A673 (cell line): ENCODE results near the gene MRPS22. TPM values are rescaled to one million over a fixed set of nuclear protein-coding genes. Genes with fewer than 3 reads are reported as not detected.

Experiments used
- BruUV-seq: library from RNA; stranded (reverse); fragments of 400-500 nt; replicated peaks from 2 replicates; lab custom pipeline; 2021; lab: Mats Ljungman, UMichigan
- CTCF ChIA-PET: fragments of 300-600 bp; sonication (Branson Sonifier 250); formaldehyde crosslinking; loops from one replicate; lab custom pipeline; 2022; ENCODE audit warnings: antibody characterized with exemption; lab: Charles Lee
- POLR2A ChIA-PET: fragments of 300-600 bp; sonication (Branson Sonifier 250); formaldehyde crosslinking; loops from one replicate; lab custom pipeline; 2022; ENCODE audit warnings: antibody characterized with exemption; ENCODE audit not compliant: low non-redundant PET; lab: Charles Lee
- DNase-seq: peaks from one replicate; pipeline ENCODE4 v3.0.0-alpha.2; 2015; ENCODE audit warnings: low spot score
- H3K27ac ChIP-seq: fragments of 200-600 bp; sonication (generic); 2 replicates; pipeline ENCODE4 v1.5.1; 2016; ENCODE audit warnings: mixed run types, low read depth, mild to moderate bottlenecking, mixed read lengths, antibody characterized with exemption, low read length; ENCODE audit not compliant: poor library complexity, severe bottlenecking
- H3K27me3 ChIP-seq: fragments of 200-600 bp; sonication (generic); replicated peaks from 2 replicates; pipeline ENCODE4 v1.6.1; 2017; ENCODE audit warnings: mixed run types, low read depth, mild to moderate bottlenecking, mixed read lengths, antibody characterized with exemption, low read length; ENCODE audit not compliant: insufficient read depth, poor library complexity
- H3K36me3 ChIP-seq: fragments of 200-600 bp; sonication (generic); 2 replicates; pipeline ENCODE4 v1.6.1; 2016; ENCODE audit warnings: mixed run types, mild to moderate bottlenecking, mixed read lengths, antibody characterized with exemption, low read length; ENCODE audit not compliant: insufficient read depth, poor library complexity, severe bottlenecking
- H3K4me1 ChIP-seq: fragments of 200-600 bp; sonication (generic); 2 replicates; pipeline ENCODE4 v1.6.1; 2017; ENCODE audit warnings: mixed run types, mild to moderate bottlenecking, mixed read lengths, antibody characterized with exemption, low read length; ENCODE audit not compliant: insufficient read depth, poor library complexity, severe bottlenecking
- H3K4me3 ChIP-seq: fragments of 200-600 bp; sonication (generic); 2 replicates; pipeline ENCODE4 v1.5.1; 2016; ENCODE audit warnings: low read depth, mixed run types, mild to moderate bottlenecking, mixed read lengths, low read length; ENCODE audit not compliant: poor library complexity, severe bottlenecking
- H3K9me3 ChIP-seq: fragments of 200-600 bp; sonication (generic); 2 replicates; pipeline ENCODE4 v1.6.1; 2016; ENCODE audit warnings: mixed run types, low read depth, mild to moderate bottlenecking, mixed read lengths, antibody characterized with exemption, low read length; ENCODE audit not compliant: poor library complexity, severe bottlenecking
- EZH2 ChIP-seq: fragments of 200-600 bp; sonication (generic); IDR thresholded peaks from 2 replicates; pipeline ENCODE4 v1.6.1; 2017; ENCODE audit warnings: borderline replicate concordance, low read depth, mild to moderate bottlenecking, mixed read lengths, antibody characterized with exemption, low read length; ENCODE audit not compliant: poor library complexity, severe bottlenecking
- intact Hi-C: fragments of 100-400 bp; cut with micrococcal nuclease; formaldehyde crosslinking; loops from one replicate; pipeline ENCODE4 v1.10.0; 2022; ENCODE audit not compliant: unreplicated experiment
- total RNA-seq: library from RNA; stranded (reverse); gene quantifications from 2 replicates; pipeline ENCODE4 v1.2.3, GENCODE V29; 2021
- TF ChIP-seq, protein P1 (sequence below): fragments of 300-800, 200-600 bp; sonication (generic); conservative IDR thresholded peaks from 2 replicates; pipeline ENCODE4 v1.5.1; 2017; ENCODE audit warnings: low read depth, mild to moderate bottlenecking, antibody characterized with exemption, low read length, moderate library complexity, mixed read lengths

The MRPS22 gene
- total RNA-seq, 1 experiment from 2014 or later, result 61.9 TPM

DNA sequence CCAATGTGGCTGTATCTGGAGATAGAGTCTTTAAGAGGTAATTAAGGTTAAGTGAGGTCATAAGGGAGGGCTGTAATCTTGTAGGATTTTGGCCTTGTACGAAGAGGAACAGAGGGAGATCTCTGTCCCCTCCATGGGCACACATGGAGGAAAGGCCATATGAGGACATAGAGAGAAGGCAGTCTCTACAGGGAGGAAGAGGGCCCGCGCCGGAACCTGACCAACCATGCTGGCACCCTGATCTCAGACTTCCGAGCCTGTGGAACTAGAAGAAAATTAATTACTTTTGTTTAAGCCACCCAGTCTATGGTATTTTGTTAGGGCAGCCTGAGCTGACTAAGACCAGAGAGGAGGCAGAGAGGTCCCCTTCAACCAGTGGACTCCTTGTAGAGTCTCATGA, 17.7 kb upstream of the MRPS22 start:
- BruUV-seq, result no TSS peak
- Histone ChIP-seq H3K9me3 (no peaks in the 10 kb centered on the region), H3K4me1 (no peaks in the 10 kb centered on the region), H3K4me3 (no peak overlapping the region), H3K27ac (no peak overlapping the region), H3K27me3 (peaks cover 30% of the 10 kb centered on the region), H3K36me3 (no peaks in the 10 kb centered on the region)
- no peak for TF ChIP-seq EZH2
- TF ChIP-seq, protein P1, sequence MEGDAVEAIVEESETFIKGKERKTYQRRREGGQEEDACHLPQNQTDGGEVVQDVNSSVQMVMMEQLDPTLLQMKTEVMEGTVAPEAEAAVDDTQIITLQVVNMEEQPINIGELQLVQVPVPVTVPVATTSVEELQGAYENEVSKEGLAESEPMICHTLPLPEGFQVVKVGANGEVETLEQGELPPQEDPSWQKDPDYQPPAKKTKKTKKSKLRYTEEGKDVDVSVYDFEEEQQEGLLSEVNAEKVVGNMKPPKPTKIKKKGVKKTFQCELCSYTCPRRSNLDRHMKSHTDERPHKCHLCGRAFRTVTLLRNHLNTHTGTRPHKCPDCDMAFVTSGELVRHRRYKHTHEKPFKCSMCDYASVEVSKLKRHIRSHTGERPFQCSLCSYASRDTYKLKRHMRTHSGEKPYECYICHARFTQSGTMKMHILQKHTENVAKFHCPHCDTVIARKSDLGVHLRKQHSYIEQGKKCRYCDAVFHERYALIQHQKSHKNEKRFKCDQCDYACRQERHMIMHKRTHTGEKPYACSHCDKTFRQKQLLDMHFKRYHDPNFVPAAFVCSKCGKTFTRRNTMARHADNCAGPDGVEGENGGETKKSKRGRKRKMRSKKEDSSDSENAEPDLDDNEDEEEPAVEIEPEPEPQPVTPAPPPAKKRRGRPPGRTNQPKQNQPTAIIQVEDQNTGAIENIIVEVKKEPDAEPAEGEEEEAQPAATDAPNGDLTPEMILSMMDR, result no peak
- ChIA-PET CTCF (interaction anchor here (1.1 kb wide), 1 partner anchor 10 kb away, joined by 3 read pairs; no protein-coding TSS in a partner anchor), POLR2A (no interaction called here)
- DNase-seq, result no peak
- intact Hi-C loops, result loop anchor here (5.0 to 10.0 kb wide), 2 partner anchors 731 to 909 kb away; partner anchors contain the start of gene CEP70

DNA sequence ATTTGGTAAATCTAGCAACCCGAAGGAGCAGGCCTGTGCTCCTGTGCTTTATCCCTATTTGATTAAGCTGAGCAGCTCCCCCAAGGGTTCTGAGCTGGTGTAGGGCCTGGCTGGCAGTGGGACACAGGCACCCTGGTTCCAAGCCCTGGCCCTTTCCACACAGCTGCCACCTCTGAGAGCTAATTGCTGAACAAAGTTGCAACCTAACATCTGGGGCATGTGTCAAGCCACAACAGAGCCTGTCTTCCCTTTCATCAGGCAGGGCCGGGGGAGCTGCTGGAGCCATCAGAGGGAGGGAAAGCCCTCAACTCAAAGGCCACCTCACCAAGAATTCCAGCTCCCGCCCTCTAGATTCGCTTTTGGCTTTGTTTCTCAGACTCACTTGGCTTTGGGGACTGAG, 17.1 kb upstream of the MRPS22 start:
- Histone ChIP-seq H3K9me3 (no peaks in the 10 kb centered on the region), H3K27ac (no peak overlapping the region), H3K36me3 (no peaks in the 10 kb centered on the region), H3K4me1 (no peaks in the 10 kb centered on the region), H3K27me3 (peaks cover 35% of the 10 kb centered on the region), H3K4me3 (no peak overlapping the region)
- ChIA-PET CTCF (interaction anchor here (0.6 kb wide), 1 partner anchor 391 kb away, joined by 4 read pairs; no protein-coding TSS in a partner anchor), POLR2A (no interaction called here)
- intact Hi-C loops, result loop anchor here (5.0 to 10.0 kb wide), 2 partner anchors 732 to 909 kb away; partner anchors contain the start of gene CEP70
- DNase-seq, result no peak
- TF ChIP-seq EZH2, result no peak
- TF ChIP-seq, protein P1, result no peak
- BruUV-seq, result no TSS peak

DNA sequence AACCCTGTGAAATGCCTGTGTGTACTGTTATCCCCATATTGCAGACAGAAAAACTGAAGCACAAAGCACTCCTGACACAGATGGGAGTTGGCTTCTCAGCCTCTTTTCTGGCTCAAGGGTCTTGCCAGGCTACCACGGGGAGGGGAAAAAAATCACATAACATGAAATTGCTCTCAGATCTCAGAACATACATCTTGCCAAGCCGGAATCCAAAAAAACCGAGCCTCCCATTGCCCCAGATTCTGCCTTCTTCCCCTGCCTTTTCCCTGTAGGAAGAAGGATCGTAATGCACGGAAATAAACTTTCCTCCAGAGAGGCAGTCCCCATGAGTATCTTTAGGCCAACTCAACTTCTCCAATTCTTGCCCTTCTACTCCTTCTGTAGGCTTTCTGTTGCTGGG, 16.6 kb upstream of the MRPS22 start:
- Histone ChIP-seq H3K4me1 (no peaks in the 10 kb centered on the region), H3K36me3 (no peaks in the 10 kb centered on the region), H3K9me3 (no peaks in the 10 kb centered on the region), H3K27me3 (peaks cover 39% of the 10 kb centered on the region), H3K27ac (no peak overlapping the region), H3K4me3 (no peak overlapping the region)
- no TSS peak for BruUV-seq
- ChIA-PET CTCF (no interaction called here), POLR2A (no interaction called here)
- intact Hi-C loops, result loop anchor here (5.0 to 10.0 kb wide), 2 partner anchors 732 to 910 kb away; partner anchors contain the start of gene CEP70
- no peak for DNase-seq
- TF ChIP-seq, protein P1, result no peak
- TF ChIP-seq EZH2, result no peak
